Measurements from ENCODE around the gene MSTN.

MSTN gene

DNA sequence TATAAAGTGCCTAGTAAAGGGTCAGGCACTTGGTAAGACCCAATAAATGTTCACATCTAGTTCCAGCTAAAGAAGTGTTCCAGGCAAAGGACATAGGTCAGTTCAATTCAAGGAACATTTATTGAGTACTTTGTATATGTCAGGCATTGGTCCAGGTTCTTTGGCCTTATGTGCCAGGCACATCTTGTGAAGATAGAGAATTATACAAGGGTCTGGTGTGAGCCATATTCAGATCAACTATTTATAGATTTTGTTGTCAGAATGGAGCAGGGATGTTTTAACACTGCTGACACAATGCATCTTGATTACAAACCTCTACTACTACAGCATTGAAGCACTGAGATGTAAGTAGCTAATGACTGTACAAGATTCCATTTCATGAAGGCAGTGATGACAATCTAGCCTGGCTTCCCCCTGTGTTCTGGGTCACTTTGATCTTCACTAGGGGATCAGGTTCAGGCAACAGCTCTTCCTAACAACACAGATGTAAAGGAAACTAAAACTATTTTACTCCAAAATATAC is 18.1 kb upstream of the MSTN start:
- POLR2A ChIA-PET, result no interaction called here
- TF ChIP-seq, protein P1, sequence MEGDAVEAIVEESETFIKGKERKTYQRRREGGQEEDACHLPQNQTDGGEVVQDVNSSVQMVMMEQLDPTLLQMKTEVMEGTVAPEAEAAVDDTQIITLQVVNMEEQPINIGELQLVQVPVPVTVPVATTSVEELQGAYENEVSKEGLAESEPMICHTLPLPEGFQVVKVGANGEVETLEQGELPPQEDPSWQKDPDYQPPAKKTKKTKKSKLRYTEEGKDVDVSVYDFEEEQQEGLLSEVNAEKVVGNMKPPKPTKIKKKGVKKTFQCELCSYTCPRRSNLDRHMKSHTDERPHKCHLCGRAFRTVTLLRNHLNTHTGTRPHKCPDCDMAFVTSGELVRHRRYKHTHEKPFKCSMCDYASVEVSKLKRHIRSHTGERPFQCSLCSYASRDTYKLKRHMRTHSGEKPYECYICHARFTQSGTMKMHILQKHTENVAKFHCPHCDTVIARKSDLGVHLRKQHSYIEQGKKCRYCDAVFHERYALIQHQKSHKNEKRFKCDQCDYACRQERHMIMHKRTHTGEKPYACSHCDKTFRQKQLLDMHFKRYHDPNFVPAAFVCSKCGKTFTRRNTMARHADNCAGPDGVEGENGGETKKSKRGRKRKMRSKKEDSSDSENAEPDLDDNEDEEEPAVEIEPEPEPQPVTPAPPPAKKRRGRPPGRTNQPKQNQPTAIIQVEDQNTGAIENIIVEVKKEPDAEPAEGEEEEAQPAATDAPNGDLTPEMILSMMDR (IDR thresholded peaks at IDR 0.05; ENCODE audit: insufficient read depth, low read length, missing control alignments), result no peak
- CTCF ChIA-PET, result interaction anchor here (0.7 to 3.5 kb wide), 5 partner anchors 9 to 329 kb away, joined by 3 to 22 read pairs (median 4); no protein-coding TSS in a partner anchor
- no peak for DNase-seq (ENCODE audit: low read depth, low spot score)
- no peak overlapping the region for H3K4me3 ChIP-seq (ENCODE audit: low read depth, low read length)

DNA sequence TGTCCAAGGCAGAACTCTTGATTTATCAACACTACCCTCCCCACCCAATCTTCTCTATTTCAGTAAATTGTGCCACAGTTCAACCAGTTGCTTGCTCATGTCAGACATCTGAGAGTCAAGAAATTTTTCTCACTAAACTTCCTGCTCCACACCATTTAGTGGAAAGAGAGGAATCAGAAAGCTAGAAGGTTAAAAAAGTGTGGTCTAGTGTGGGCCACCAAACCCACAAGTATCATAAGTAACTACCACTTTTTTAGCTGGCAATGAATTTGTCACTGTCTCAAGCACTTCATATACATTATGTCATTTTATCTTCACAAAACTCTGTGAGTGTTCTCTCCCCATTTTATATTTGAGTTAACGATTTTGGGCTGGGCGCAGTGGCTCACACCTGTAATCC is 16.6 kb upstream of the MSTN start:
- ChIA-PET POLR2A (interaction anchor here (0.6 kb wide), 1 partner anchor 623 kb away, joined by 3 read pairs; no protein-coding TSS in a partner anchor), CTCF (interaction anchor here (0.9 to 3.5 kb wide), 4 partner anchors 8 to 418 kb away, joined by 3 to 22 read pairs (median 7); partner anchors contain the start of gene ASNSD1)

DNA sequence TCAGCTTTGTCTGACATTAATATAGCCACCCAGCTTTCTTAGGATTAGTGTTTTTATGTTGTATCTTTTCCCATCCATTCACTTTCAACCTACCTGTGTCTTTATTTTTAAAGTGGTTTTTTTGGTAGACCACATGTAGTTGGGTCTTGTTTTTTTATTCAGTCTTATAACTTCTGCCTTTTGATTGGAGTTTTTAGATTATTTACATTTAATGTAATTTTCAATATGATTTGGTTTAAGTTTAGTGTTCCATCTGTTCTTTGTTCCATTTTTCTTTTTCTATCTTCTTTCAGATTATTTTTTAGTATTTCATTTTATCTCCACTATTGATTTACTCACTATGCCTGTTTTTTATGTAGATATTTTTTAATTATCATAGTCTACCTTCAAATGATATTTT is 13.1 kb upstream of the MSTN start:
- ChIA-PET CTCF (interaction anchor here (0.8 to 7.1 kb wide), 5 partner anchors 8 to 407 kb away, joined by 3 to 79 read pairs (median 14); no protein-coding TSS in a partner anchor), POLR2A (no interaction called here)
- DNase-seq (ENCODE audit: low read depth, low spot score), result no peak
- TF ChIP-seq, protein P1 (IDR thresholded peaks at IDR 0.05; ENCODE audit: insufficient read depth, low read length, missing control alignments), result no peak
- H3K4me3 ChIP-seq (ENCODE audit: low read depth, low read length), result no peak overlapping the region

More for the DNA sequence above, 16.6 kb upstream of the MSTN start:
- TF ChIP-seq, protein P1 (IDR thresholded peaks at IDR 0.05; ENCODE audit: insufficient read depth, low read length, missing control alignments), result no peak
- no peak for DNase-seq (ENCODE audit: low read depth, low spot score)
- no peak overlapping the region for H3K4me3 ChIP-seq (ENCODE audit: low read depth, low read length)

DNA sequence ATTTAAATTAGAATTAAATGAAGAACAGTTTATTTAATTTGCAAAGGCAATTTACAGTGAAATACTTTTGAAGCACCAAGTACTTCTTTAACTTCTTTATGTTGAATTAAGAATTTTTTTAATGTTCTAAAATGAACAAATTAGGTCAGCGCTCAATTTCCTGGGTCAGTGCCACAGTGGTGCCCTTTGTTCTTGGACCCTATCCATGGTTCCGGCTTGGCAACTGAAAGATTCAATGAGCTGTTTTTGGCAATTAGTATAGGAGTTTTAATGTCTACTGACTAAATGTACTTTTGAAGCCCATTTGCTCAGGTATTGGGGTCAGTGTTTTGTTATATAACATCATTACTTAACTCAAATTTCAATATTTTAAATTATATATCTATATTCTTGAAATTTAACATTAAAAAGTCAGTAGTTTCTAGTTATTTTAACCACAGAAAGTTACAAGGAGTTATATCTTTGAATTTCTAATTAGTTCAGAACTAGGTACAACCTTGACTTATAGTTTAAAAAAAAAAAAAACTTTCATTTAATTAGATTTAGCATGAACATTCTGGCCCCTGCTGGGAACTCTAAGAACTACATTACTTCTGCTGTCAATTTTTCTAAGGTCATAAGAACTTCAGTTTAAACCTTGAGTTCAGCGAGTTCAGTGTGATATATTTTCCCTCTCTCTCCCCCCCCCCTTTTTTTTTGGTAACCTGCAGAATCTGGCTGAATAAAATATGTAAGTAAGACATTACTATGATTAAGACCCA is 7.6 kb upstream of the MSTN start:
- ChIA-PET CTCF (interaction anchor here (1.0 to 7.4 kb wide), 15 partner anchors 10 to 410 kb away, joined by 3 to 95 read pairs (median 9); partner anchors contain the start of genes ASNSD1 and OSGEPL1), POLR2A (no interaction called here)
- TF ChIP-seq, protein P1 (IDR thresholded peaks at IDR 0.05; ENCODE audit: insufficient read depth, low read length, missing control alignments), result peak; percentile 34
- DNase-seq (ENCODE audit: low read depth, low spot score), result peak; percentile 9
- no peak overlapping the region for H3K4me3 ChIP-seq (ENCODE audit: low read depth, low read length)

DNA sequence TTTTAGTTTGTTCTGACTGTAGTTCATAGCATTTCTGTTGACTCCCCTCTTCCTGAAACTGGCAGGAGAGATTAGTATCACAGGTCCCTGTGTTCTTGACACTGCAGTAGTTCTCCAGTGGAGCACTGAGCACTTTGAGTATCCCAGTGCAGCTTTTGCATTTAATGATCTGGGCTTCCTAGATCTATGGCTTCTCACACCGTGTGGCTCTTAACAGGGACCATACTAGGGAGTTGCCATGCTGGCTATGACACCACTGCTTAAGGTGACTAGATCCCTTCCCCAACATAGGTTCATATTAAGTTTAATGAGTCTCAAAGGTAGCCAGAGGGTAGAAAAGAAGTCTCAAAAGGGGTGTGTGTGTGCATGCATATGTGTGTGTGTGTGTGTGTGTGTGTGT is 6.2 kb upstream of the MSTN start:
- POLR2A ChIA-PET, result no interaction called here
- DNase-seq (ENCODE audit: low read depth, low spot score), result no peak
- TF ChIP-seq, protein P1 (IDR thresholded peaks at IDR 0.05; ENCODE audit: insufficient read depth, low read length, missing control alignments), result no peak
- CTCF ChIA-PET, result interaction anchor here (1.2 to 7.4 kb wide), 6 partner anchors 264 to 409 kb away, joined by 3 to 95 read pairs (median 8); no protein-coding TSS in a partner anchor
- H3K4me3 ChIP-seq (ENCODE audit: low read depth, low read length), result no peak overlapping the region

DNA sequence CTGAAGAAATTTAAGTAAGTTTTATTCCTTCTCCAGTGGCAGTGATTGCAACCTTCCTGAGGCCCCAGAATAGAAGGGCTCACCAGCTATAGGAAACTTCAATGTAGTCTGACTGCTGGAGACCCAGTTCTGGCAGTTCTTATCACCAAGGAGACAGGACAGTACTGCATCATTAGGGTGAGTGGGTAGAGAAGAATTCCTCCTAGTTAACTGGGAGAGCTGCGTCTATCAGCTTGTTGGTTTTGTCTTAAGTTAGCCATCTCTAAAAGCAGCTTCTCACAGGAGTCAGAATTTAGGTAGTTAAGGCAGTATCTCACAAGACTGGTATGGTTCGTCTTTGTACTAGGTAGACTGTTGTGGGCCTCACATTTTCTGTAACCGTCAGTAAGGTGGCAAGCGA is 3.3 kb upstream of the MSTN start:
- TF ChIP-seq, protein P1 (IDR thresholded peaks at IDR 0.05; ENCODE audit: insufficient read depth, low read length, missing control alignments), result no peak
- H3K4me3 ChIP-seq (ENCODE audit: low read depth, low read length), result no peak overlapping the region
- POLR2A ChIA-PET, result interaction anchor here (0.8 kb wide), 1 partner anchor 22 kb away, joined by 3 read pairs; no protein-coding TSS in a partner anchor
- CTCF ChIA-PET, result interaction anchor here (1.0 to 2.7 kb wide), 6 partner anchors 9 to 316 kb away, joined by 3 to 8 read pairs (median 3); no protein-coding TSS in a partner anchor
- DNase-seq (ENCODE audit: low read depth, low spot score), result no peak

Data from AG04449 (cell line).